GM21529 (cell line): Measurements from ENCODE around the gene GOLGA3.
"Not testable (repeated sequence)": the region's sequence is repeated elsewhere in the genome, so short reads cannot be mapped to it uniquely, and the experiment has no call there.

Experiments
- ATAC-seq: cut with Tn5 transposase; IDR thresholded peaks from one replicate; pipeline ENCODE4 v1.9.1; 2021; ENCODE audit not compliant: unreplicated experiment

The GOLGA3 gene

DNA sequence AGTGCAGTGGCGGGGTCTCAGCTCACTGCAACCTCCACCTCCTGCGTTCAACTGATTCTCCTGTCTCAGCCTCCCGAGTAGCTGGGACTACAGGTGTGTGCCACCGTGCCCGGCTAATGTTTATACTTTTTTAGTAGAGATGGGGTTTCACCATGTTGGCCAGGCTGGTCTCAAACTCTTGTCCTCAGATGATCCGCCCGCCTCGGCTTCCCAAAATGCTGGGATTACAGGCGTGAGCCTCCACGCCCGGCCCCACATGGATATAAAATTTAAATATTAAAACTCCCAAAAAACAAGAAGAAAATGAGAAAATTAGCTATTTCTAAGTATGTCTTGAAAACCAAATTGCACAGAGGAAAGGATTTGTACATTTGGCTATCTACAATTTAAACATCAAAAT is 16.0 kb upstream of the GOLGA3 start:
- ATAC-seq = not testable (repeated sequence)

- ATAC-seq = no peak
These were observed 13.9 kb upstream of the GOLGA3 start for GRCh38 chr12:132842449-132843045.

GRCh38 chr12:132841151-132841550 is 12.5 kb upstream of the GOLGA3 start:
- no peak for ATAC-seq

- no peak for ATAC-seq
These were observed 11.9 kb upstream of the GOLGA3 start for GRCh38 chr12:132840536-132840935.

DNA sequence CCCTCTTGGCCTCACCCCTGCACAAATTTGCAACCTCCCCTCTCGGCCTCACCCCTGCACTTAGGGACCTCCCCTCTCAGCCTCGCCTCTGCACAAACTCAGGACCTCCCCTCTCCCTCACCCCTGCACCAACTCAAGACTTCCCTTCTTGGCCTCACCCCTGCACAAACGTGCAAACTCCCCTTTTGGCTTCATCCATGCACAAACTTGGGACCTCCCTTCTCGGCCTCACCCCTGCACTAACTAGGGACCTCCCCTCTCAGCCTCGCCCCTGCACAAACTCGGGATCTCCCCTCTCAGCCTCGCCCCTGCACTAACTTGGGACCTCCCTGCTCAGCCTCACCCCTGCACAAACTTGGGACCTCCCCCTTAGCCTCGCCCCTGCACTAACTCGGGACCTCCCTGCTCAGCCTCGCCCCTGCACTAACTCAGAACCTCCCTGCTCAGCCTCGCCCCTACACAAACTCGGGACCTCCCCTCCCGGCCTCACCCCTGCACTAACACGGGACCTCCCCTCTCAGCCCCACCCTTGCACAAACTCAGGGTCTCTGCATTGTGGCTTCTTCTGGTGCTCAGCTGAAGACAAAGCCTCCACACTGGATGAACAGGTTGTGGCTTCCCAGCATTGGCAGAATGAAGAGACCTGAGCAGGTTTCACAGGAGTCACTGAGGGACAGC is 11.0 kb upstream of the GOLGA3 start:
- no peak for ATAC-seq

- ATAC-seq = no peak
These were observed 9.9 kb upstream of the GOLGA3 start for GRCh38 chr12:132838410-132839080.

DNA sequence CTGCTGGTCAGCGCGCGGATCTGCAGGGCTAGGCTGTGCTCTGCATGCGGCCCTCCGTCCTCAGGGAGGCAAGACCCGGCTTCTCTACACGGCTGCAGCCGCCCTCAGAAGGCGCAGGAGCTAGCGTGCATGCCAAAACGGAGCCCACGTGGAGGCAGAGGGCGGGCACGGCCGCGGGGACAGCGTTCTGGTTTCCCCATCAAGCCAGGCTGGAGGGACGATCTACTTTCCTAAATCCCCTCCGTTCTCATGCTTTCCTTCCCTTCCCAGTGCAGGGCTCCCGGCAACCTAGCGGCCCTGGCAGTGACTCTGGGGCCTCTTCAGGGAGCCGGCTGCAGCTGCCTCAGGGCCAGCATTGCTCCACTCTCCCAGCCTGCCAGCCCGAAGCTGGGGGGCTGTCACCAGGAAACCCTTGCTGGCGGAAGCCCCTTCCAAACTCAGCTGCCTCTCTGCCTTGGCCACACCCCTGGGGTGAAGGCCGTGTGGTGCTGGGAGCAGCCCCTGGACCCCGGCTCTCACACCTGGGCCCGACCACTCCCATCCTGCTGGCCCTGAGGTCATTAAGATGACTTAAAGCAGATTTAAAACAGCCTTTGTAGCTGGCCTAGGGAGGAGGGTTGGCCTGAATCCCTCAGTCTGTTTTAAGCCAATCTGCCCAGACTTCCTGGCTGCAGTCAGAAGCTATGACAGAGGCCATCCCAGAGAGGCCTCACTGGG is 9.2 kb upstream of the GOLGA3 start:
- no peak for ATAC-seq

GRCh38 chr12:132836795-132837331 is 8.2 kb upstream of the GOLGA3 start:
- no peak for ATAC-seq

DNA sequence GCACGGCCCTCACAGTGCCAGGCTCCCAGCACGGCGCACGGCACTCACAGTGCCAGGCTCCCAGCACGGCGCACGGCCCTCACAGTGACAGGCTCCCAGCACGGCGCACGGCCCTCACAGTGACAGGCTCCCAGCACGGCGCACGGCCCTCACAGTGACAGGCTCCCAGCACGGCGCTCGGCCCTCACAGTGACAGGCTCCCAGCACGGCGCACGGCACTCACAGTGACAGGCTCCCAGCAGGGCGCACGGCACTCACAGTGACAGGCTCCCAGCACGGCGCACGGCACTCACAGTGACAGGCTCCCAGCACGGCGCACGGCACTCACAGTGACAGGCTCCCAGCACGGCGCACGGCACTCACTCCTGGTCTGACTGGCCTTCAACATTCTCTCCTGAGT is 7.6 kb upstream of the GOLGA3 start:
- ATAC-seq = not testable (repeated sequence)

GRCh38 chr12:132835076-132836025 is 6.7 kb upstream of the GOLGA3 start:
- ATAC-seq = no peak

DNA sequence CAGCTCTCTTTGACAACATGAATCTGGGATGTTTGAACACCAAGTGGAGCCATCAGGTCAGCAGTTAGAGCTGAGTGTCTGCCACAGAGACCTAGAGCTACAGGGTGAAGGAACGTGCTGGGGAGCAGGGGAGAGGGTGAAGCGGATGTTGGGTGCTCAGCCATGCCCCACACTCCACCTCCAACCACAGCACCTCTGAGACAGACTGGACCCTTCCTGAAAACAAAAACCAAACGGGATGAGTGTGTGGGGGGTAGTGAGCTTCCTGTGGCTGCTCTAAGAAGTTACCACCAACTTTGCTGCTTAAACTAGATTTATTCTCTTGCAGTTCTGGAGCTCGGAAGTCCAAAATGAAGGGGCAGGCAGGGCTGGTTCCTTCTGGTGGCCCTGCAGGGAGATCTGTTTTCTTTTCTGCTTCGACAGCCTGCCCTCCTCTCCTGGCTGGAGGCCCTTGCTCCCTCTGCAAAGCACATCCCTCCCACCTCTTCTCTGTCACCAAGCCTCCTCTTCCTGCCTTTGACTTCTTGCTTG is 5.6 kb upstream of the GOLGA3 start:
- ATAC-seq = no peak

DNA sequence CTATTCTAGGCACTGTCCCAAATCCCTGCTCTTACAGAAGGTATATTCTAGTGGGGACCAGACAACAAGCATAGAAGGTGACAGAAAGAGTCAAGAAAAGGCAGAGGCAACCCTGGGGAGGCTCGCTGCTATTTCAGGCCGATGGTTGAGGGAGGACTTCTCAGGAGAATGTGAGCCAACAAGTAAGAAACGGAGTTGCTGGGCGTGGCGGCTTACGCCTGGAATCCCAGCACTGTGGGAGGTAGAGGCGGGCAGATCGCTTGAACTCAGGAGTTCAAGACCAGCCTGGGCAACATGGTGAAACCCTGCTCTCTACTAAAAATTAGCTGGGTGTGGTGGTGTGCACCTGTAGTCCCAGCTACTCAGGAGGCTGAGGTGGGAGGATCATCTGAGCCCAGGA is 4.7 kb upstream of the GOLGA3 start:
- no peak for ATAC-seq

DNA sequence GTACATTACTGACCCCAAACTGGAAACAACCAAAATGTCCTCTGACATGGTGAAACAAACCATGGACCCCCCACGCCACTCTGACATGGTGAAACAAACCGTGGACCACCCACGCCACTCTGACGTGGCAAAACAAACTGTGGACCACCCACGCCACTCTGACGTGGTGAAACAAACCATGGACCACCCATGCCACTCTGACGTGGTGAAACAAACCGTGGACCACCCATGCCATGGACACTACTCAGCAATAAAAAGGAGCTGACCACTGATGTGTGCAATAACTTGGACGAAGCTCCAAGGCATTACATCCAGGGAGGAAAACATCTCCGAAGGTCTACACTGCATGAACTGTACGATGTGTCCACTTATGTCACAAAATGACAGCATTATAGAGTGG is 3.1 kb upstream of the GOLGA3 start:
- ATAC-seq = no peak

DNA sequence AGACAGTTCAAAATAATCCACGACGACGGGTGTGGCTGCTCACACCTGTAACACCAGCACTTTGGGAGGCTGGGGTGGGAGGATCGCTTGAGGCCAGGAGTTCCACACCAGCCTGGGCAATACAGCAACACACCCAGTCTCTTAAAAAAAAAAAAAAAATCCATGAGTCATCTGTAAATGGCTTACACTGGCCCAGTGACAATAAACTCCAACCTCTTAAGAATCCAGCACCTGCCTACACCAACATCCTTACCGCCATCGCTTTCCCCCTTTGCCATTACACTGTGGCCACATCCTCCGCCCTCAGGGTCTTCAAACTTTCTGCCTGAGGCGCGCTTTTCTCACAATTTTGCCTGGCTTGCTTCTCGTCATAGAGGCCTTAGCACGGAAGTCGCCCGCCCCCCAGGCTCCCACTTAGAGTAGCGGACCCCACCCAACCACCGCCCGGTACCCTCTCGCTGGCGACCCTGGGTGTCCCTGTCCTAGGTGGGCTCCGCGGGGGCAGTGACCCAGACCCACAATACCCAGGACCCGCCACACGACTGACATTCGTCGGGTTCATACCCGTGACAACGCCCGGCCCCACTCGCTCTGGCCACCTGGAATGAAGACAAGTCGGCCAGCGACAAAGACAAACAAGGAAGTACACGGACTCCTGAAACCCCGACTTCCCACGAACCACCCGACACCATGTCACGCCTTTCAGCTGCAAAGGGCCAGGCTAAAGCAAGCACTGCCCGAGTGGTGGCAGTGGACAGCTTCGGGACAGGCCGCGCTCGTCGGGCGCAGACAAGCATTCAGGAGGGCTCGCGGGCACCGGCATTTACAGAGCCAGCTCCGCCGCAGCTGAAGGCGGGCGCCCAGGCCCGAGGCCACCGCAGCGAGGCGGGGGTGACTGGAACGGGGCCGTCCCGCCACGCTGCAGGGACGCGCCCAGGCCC is 636 bp downstream of the GOLGA3 start:
- ATAC-seq = peak; percentile 23

DNA sequence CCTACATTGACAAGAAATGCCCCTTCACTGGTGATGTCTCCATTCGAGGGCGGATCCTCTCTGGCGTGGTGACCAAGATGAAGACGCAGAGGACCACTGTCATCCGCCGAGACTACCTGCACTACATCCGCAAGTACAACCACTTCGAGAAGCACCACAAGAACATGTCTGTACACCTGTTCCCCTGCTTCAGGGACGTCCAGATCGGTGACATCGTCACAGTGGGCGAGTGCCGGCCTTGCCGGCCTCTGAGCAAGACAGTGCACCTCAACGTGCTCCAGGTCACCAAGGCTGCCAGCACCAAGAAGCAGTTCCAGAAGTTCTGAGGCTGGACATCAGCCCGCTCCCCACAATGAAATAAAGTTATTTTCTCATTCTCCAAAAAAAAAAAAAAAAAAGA is 2.8 kb downstream of the GOLGA3 start:
- ATAC-seq = no peak

DNA sequence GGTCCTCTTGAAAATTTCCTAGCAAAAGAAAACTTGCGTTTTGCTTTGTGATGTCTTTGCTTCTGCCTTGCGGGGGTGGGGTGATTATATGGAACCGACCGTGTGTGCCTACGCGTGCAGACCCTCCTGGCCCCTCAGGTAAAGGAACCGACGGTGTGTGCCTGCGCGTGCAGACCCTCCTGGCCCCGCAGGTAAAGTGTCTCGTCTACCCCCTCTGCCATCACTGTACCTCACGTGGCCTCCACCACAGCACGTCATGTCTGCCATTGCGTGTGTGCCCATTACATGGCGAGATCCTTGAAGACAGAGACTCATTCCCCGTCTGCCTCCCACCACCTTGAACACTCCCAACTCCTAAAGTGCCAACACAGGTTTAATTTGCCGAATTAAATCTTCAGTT is 3.6 kb downstream of the GOLGA3 start:
- ATAC-seq = no peak

DNA sequence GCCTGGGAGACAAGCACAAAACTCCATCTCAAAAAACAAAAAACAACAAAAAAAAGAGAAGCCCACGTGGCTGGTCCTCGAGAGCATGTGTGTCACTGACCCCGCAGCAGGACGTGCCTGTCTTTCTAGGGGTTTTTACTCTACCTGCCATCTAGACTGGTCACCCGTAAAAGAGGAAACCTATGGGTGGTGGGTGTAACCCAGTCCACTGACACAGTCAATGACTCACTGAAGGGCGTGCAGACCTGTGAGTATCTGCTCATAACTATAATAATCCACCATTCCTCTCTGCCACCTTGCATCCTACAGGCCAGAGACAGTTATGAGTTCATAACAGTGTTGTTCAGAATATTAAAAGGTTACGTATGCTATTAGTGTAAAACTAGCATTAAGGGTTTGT is 4.6 kb downstream of the GOLGA3 start:
- no peak for ATAC-seq

GRCh38 chr12:132818562-132818961 is 10.1 kb downstream of the GOLGA3 start:
- no peak for ATAC-seq

GRCh38 chr12:132814232-132814631 is 14.4 kb downstream of the GOLGA3 start:
- no peak for ATAC-seq
